Adrenal gland (tissue), 5 donors: ENCODE measurements around the gene LRRC26.

Experiments used
- POLR2A ChIP-seq, 2 donors: fragments of 450-650 bp; IDR thresholded peaks; one replicate each; pipeline ENCODE4 v1.6.1; 2017; ENCODE audit warnings: antibody characterized with exemption in 2 of 2, mild to moderate bottlenecking in 2 of 2, moderate library complexity in 1 of 2
- TF ChIP-seq, protein P1 (sequence below), 6 experiments: fragments of 450-650 bp in 4 of 6; fragments of 200-600 bp in 2 of 6; sonication (generic) in 1 of 6; IDR thresholded peaks; 1 replicate in 5 of 6; 2 replicates in 1 of 6; pipeline versions ENCODE4 v1.5.1 to v1.8.0; 2016 to 2021; ENCODE audit warnings: antibody characterized with exemption in 6 of 6, mild to moderate bottlenecking in 2 of 6, moderate library complexity in 1 of 6
- donor health status: DM: no; HTN: no; CAD: no.

DNA sequence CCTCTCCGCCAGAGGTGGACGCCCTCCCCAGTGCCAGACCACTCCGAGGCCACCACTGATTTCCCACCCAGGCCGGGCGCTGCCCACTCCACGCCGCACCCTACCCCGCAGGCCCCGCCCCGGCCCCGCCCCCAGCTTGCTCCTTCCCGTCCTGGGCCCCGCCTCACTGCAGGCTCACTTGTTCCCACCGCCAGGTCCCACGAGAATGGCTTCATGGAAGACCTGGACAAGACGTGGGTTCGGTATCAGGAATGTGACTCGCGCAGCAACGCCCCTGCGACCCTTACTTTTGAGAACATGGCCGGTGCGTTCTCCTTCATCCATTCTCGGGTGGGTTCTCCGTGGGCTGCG, 6.5 kb downstream of the LRRC26 start:
- TF ChIP-seq, protein P1, sequence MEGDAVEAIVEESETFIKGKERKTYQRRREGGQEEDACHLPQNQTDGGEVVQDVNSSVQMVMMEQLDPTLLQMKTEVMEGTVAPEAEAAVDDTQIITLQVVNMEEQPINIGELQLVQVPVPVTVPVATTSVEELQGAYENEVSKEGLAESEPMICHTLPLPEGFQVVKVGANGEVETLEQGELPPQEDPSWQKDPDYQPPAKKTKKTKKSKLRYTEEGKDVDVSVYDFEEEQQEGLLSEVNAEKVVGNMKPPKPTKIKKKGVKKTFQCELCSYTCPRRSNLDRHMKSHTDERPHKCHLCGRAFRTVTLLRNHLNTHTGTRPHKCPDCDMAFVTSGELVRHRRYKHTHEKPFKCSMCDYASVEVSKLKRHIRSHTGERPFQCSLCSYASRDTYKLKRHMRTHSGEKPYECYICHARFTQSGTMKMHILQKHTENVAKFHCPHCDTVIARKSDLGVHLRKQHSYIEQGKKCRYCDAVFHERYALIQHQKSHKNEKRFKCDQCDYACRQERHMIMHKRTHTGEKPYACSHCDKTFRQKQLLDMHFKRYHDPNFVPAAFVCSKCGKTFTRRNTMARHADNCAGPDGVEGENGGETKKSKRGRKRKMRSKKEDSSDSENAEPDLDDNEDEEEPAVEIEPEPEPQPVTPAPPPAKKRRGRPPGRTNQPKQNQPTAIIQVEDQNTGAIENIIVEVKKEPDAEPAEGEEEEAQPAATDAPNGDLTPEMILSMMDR (IDR thresholded peaks at IDR 0.05) = no peak
- TF ChIP-seq POLR2A (IDR thresholded peaks at IDR 0.05) = no peak
